Left cardiac atrium (tissue), 4 donors: ENCODE measurements around the gene CDK6. TPM values are rescaled to one million over a fixed set of nuclear protein-coding genes. Genes with fewer than 3 reads are reported as not detected.

Experiments
- ATAC-seq, 2 donors: fragments of 200-7000 bp; cut with Tn5 transposase; one replicate each; pipeline ENCODE4 v1.9.1; 2020; ENCODE audit warnings: mild to moderate bottlenecking in 2 of 2, moderate library complexity in 2 of 2
- DNase-seq: peaks from one replicate; pipeline ENCODE4 v3.0.0-alpha.2; 2020
- intact Hi-C, 2 donors: fragments of 100-400 bp; cut with DNase I; formaldehyde crosslinking; loops; one replicate each; pipeline versions ENCODE4 v1.14.1 to v1.15.1; 2022 to 2023
- total RNA-seq, 2 donors: library from RNA; stranded (reverse); fragmentation: NEBNext Ultra II Directional; extraction: Animal tissue kit (Norgen Biotek cat#: 25700); gene quantifications; one replicate each; pipeline ENCODE4 v1.2.1, GENCODE V29; 2021
- donor health status: DM: no; HTN: yes; CAD: no.
- donor health status: DM: no; HTN: yes; CAD: no; lungs with severe emphysema.
- donor health status: DM: yes; HTN: yes; CAD: no.
- donor health status: Dilated cardiomyopathy.

CDK6 gene
- total RNA-seq, 2 donors from 2014 or later: 12.9 to 13.9 TPM

- intact Hi-C loops: loop anchor here in 1 of 2 donors (10.0 kb wide), 1 partner anchor 363 kb away; no protein-coding TSS in a partner anchor
- DNase-seq (no peak), ATAC-seq (peak in 1 of 2 donors; percentile 45)
These were observed 154.7 kb downstream of the CDK6 start for GRCh38 chr7:92681633-92682032.

- intact Hi-C loops: loop anchor here in 1 of 2 donors (10.0 kb wide), 1 partner anchor 364 kb away; no protein-coding TSS in a partner anchor
- no peak for DNase-seq
- no peak for ATAC-seq
These were observed 155.9 kb downstream of the CDK6 start for GRCh38 chr7:92680442-92680841.

- DNase-seq (no peak), ATAC-seq (no peak)
- intact Hi-C loops: no loop called here
These were observed 158.0 kb downstream of the CDK6 start for GRCh38 chr7:92678291-92678920.

GRCh38 chr7:92674379-92674778 lies 162.0 kb downstream of the CDK6 start:
- no peak for ATAC-seq
- no peak for DNase-seq

GRCh38 chr7:92671505-92672169 lies 164.7 kb downstream of the CDK6 start:
- ATAC-seq (no peak), DNase-seq (no peak)
- intact Hi-C loops: no loop called here

More at GRCh38 chr7:92674379-92674778, 162.0 kb downstream of the CDK6 start:
- intact Hi-C loops: no loop called here

GRCh38 chr7:92670204-92670851 lies 166.0 kb downstream of the CDK6 start:
- intact Hi-C loops: no loop called here
- DNase-seq (no peak), ATAC-seq (no peak)

GRCh38 chr7:92669616-92670165 lies 166.7 kb downstream of the CDK6 start:
- DNase-seq (no peak), ATAC-seq (peak in 1 of 2 donors; percentile 38)
- intact Hi-C loops: no loop called here

GRCh38 chr7:92668564-92668963 lies 167.8 kb downstream of the CDK6 start:
- intact Hi-C loops: no loop called here
- no peak for DNase-seq
- ATAC-seq: no peak

GRCh38 chr7:92667816-92668535 lies 168.4 kb downstream of the CDK6 start:
- ATAC-seq (no peak), DNase-seq (no peak)
- intact Hi-C loops: no loop called here

GRCh38 chr7:92665926-92666325 lies 170.4 kb downstream of the CDK6 start:
- intact Hi-C loops: no loop called here

GRCh38 chr7:92661651-92662050 lies 174.7 kb downstream of the CDK6 start:
- intact Hi-C loops: no loop called here
- ATAC-seq: no peak
- DNase-seq: no peak

More at GRCh38 chr7:92665926-92666325, 170.4 kb downstream of the CDK6 start:
- ATAC-seq (no peak), DNase-seq (no peak)

- ATAC-seq (no peak), DNase-seq (no peak)
- intact Hi-C loops: no loop called here
These were observed 177.7 kb downstream of the CDK6 start for GRCh38 chr7:92658671-92659070.

- intact Hi-C loops: no loop called here
- no peak for ATAC-seq
These were observed 179.0 kb downstream of the CDK6 start for GRCh38 chr7:92657391-92657790.

GRCh38 chr7:92656121-92656520 lies 180.3 kb downstream of the CDK6 start:
- intact Hi-C loops: no loop called here
- no peak for ATAC-seq
- no peak for DNase-seq

More at GRCh38 chr7:92657391-92657790, 179.0 kb downstream of the CDK6 start:
- DNase-seq: no peak

- peak; percentile 58 to 61 for ATAC-seq
- no peak for DNase-seq
- intact Hi-C loops: no loop called here
These were observed 181.0 kb downstream of the CDK6 start for GRCh38 chr7:92655346-92655884.

- ATAC-seq (no peak), DNase-seq (no peak)
- intact Hi-C loops: no loop called here
These were observed 183.2 kb downstream of the CDK6 start for GRCh38 chr7:92653136-92653535.

GRCh38 chr7:92652536-92652935 lies 183.8 kb downstream of the CDK6 start:
- ATAC-seq (no peak), DNase-seq (no peak)
- intact Hi-C loops: no loop called here

GRCh38 chr7:92650391-92650790 lies 186.0 kb downstream of the CDK6 start:
- DNase-seq (no peak), ATAC-seq (no peak)
- intact Hi-C loops: no loop called here

- ATAC-seq: no peak
- DNase-seq: no peak
- intact Hi-C loops: no loop called here
These were observed 188.3 kb downstream of the CDK6 start for GRCh38 chr7:92648067-92648466.
